IMR-90 (cell line): ENCODE measurements around the gene LYSMD3. TPM values are rescaled to one million over a fixed set of nuclear protein-coding genes. Genes with fewer than 3 reads are reported as not detected.

Experiments
- ATAC-seq: fragments of 200-7000 bp; cut with Tn5 transposase; 2 replicates; pipeline ENCODE4 v1.9.1; 2020; ENCODE audit warnings: low read depth, mild to moderate bottlenecking, moderate library complexity
- BruUV-seq: library from RNA; stranded (reverse); fragments of 400-500 nt; replicated peaks from 2 replicates; lab custom pipeline; 2021; lab: Mats Ljungman, UMichigan
- CTCF ChIA-PET: fragments of 300-600 bp; formaldehyde crosslinking; extraction: SDS; loops from one replicate; lab custom pipeline; 2021; ENCODE audit warnings: antibody characterized with exemption; lab: Yijun Ruan, JAX
- POLR2A ChIA-PET: fragments of 300-600 bp; sonication (Branson Sonifier 250); formaldehyde crosslinking; loops from one replicate; lab custom pipeline; 2022; ENCODE audit warnings: antibody characterized with exemption; ENCODE audit not compliant: unreplicated experiment; lab: Charles Lee
- DNase-seq: peaks from one replicate; pipeline ENCODE4 v3.0.0; 2013
- H2AFZ ChIP-seq: replicated peaks from 2 replicates; pipeline ENCODE3; 2013; ENCODE audit warnings: low read length, mild to moderate bottlenecking; ENCODE audit not compliant: poor library complexity
- H2AK5ac ChIP-seq: 2 replicates; pipeline ENCODE4 v1.6.1; 2013; ENCODE audit warnings: low read depth, low read length, inconsistent platforms
- H2AK9ac ChIP-seq: replicated peaks from 2 replicates; pipeline ENCODE3; 2013; ENCODE audit warnings: mild to moderate bottlenecking, low read depth, low read length, moderate library complexity; ENCODE audit not compliant: poor library complexity
- H2BK120ac ChIP-seq: 2 replicates; pipeline ENCODE4 v1.6.1; 2013; ENCODE audit warnings: low read depth, low read length, inconsistent platforms
- H2BK15ac ChIP-seq: 3 replicates; pipeline ENCODE4 v1.6.1; 2013; ENCODE audit warnings: low read depth, low read length, inconsistent platforms
- H2BK20ac ChIP-seq: 2 replicates; pipeline ENCODE4 v1.6.1; 2013; ENCODE audit warnings: low read depth, mild to moderate bottlenecking, inconsistent platforms, low read length, moderate library complexity
- H2BK5ac ChIP-seq: 2 replicates; pipeline ENCODE4 v1.6.1; 2013; ENCODE audit warnings: mild to moderate bottlenecking, low read depth, low read length, inconsistent platforms; ENCODE audit not compliant: poor library complexity, severe bottlenecking
- H3K14ac ChIP-seq: replicated peaks from 2 replicates; pipeline ENCODE4 v1.6.1; 2013; ENCODE audit warnings: low read depth, low read length, inconsistent platforms
- H3K18ac ChIP-seq: 2 replicates; pipeline ENCODE4 v1.6.1; 2013; ENCODE audit warnings: low read depth, low read length, control low read depth
- H3K23ac ChIP-seq: 2 replicates; pipeline ENCODE4 v1.6.1; 2013; ENCODE audit warnings: low read depth, low read length, inconsistent platforms
- H3K27ac ChIP-seq: 2 replicates; pipeline ENCODE4 v1.5.1; 2013; ENCODE audit warnings: mild to moderate bottlenecking, control low read depth, low read length; ENCODE audit not compliant: insufficient read depth
- H3K27me3 ChIP-seq: 2 replicates; pipeline ENCODE4 v1.6.1; 2013; ENCODE audit warnings: low read length; ENCODE audit not compliant: control insufficient read depth, insufficient read depth
- H3K36me3 ChIP-seq: 2 replicates; pipeline ENCODE4 v1.6.1; 2013; ENCODE audit warnings: low read length, mixed read lengths; ENCODE audit not compliant: control insufficient read depth, insufficient read depth
- H3K4ac ChIP-seq: 2 replicates; pipeline ENCODE4 v1.6.1; 2013; ENCODE audit warnings: low read depth, low read length, inconsistent platforms
- H3K4me1 ChIP-seq: 2 replicates; pipeline ENCODE4 v1.6.1; 2013; ENCODE audit warnings: low read length, mixed read lengths; ENCODE audit not compliant: control insufficient read depth, insufficient read depth
- H3K4me2 ChIP-seq: 2 replicates; pipeline ENCODE4 v1.6.1; 2013; ENCODE audit warnings: low read depth, mild to moderate bottlenecking, control low read depth, low read length, moderate library complexity
- H3K4me3 ChIP-seq: 2 replicates; pipeline ENCODE4 v1.5.1; 2013; ENCODE audit warnings: low read depth, mild to moderate bottlenecking, control low read depth, low read length, moderate library complexity; ENCODE audit not compliant: insufficient read depth
- H3K56ac ChIP-seq: 2 replicates; pipeline ENCODE4 v1.6.1; 2013; ENCODE audit warnings: low read length, inconsistent platforms; ENCODE audit not compliant: insufficient read depth; ENCODE audit errors: extremely low read depth
- H3K79me1 ChIP-seq, 2 experiments: 2 replicates each; pipeline ENCODE4 v1.6.1; 2013; ENCODE audit warnings: low read length in 2 of 2, inconsistent platforms in 1 of 2, low read depth in 1 of 2
- H3K9ac ChIP-seq: 2 replicates; pipeline ENCODE4 v1.6.1; 2013; ENCODE audit warnings: low read depth, low read length, control low read depth
- H3K9me1 ChIP-seq: 2 replicates; pipeline ENCODE4 v1.6.1; 2013; ENCODE audit warnings: low read length, inconsistent platforms; ENCODE audit not compliant: insufficient read depth
- H3K9me3 ChIP-seq: 2 replicates; pipeline ENCODE4 v1.6.1; 2013; ENCODE audit warnings: low read length; ENCODE audit not compliant: control insufficient read depth, insufficient read depth
- H4K20me1 ChIP-seq: 2 replicates; pipeline ENCODE4 v1.6.1; 2013; ENCODE audit warnings: low read length, inconsistent platforms; ENCODE audit not compliant: insufficient read depth
- H4K5ac ChIP-seq: 2 replicates; pipeline ENCODE4 v1.6.1; 2013; ENCODE audit warnings: mild to moderate bottlenecking, low read depth, low read length, control low read depth
- H4K8ac ChIP-seq, 2 experiments: 2 replicates each; pipeline ENCODE4 v1.6.1; 2013; ENCODE audit warnings: low read depth in 2 of 2, low read length in 2 of 2, control low read depth in 1 of 2, inconsistent platforms in 1 of 2
- H4K91ac ChIP-seq: 2 replicates; pipeline ENCODE4 v1.6.1; 2013; ENCODE audit warnings: low read depth, low read length, inconsistent platforms; ENCODE audit not compliant: insufficient read depth
- BHLHE40 ChIP-seq: fragments of 150-350 bp; IDR thresholded peaks from 2 replicates; pipeline ENCODE4 v1.6.1; 2016; ENCODE audit warnings: mild to moderate bottlenecking, low read depth, low read length
- CHD1 ChIP-seq: IDR thresholded peaks from 2 replicates; pipeline ENCODE4 v1.6.1; 2012; ENCODE audit warnings: low read depth, low read length, improper control_type of control experiment
- FOS ChIP-seq: fragments of 150-350 bp; IDR thresholded peaks from 2 replicates; pipeline ENCODE4 v1.6.1; 2016; ENCODE audit warnings: low read depth, low read length
- MAZ ChIP-seq: IDR thresholded peaks from 2 replicates; pipeline ENCODE4 v1.6.1; 2012; ENCODE audit warnings: low read depth, mild to moderate bottlenecking, low read length, improper control_type of control experiment, moderate library complexity, borderline replicate concordance
- MXI1 ChIP-seq: IDR thresholded peaks from 2 replicates; pipeline ENCODE4 v1.6.1; 2012; ENCODE audit warnings: low read depth, mild to moderate bottlenecking, low read length, moderate library complexity, borderline replicate concordance
- NFE2L2 ChIP-seq: fragments of 150-350 bp; IDR thresholded peaks from 2 replicates; pipeline ENCODE4 v1.6.1; 2016; ENCODE audit warnings: low read depth, mild to moderate bottlenecking, low read length
- POLR2A ChIP-seq: IDR thresholded peaks from 2 replicates; pipeline ENCODE4 v1.6.1; 2012; ENCODE audit warnings: mild to moderate bottlenecking, low read depth, low read length
- RAD21 ChIP-seq: IDR thresholded peaks from 2 replicates; pipeline ENCODE4 v1.6.1; 2012; ENCODE audit warnings: low read length, improper control_type of control experiment
- RCOR1 ChIP-seq: IDR thresholded peaks from 2 replicates; pipeline ENCODE4 v1.6.1; 2012; ENCODE audit warnings: mild to moderate bottlenecking, low read length, improper control_type of control experiment; ENCODE audit not compliant: insufficient replicate concordance
- RFX5 ChIP-seq: IDR thresholded peaks from 2 replicates; pipeline ENCODE4 v1.8.0; 2012; ENCODE audit warnings: low read depth, mild to moderate bottlenecking, low read length, moderate library complexity
- SMC3 ChIP-seq: fragments of 150-350 bp; IDR thresholded peaks from 2 replicates; pipeline ENCODE4 v1.6.1; 2016; ENCODE audit warnings: low read depth, mild to moderate bottlenecking, antibody characterized with exemption, low read length, moderate library complexity
- WGBS, 2 experiments: methylation state at CpG; one replicate each; pipeline versions ENCODE4 v1.1.5 to v1.1.7; 2013; ENCODE audit warnings: missing lambda C conversion rate in 2 of 2; ENCODE audit not compliant: insufficient read length in 1 of 2; ENCODE audit errors: extremely low coverage in 2 of 2; 5-methylcytosine and 5-hydroxymethylcytosine counted together
- dilution Hi-C: fragments of 300-500 bp; cut with HindIII; formaldehyde crosslinking; loops from one replicate; pipeline ENCODE4 v1.14.3; 2018; ENCODE audit warnings: low sequenced_read_pairs; ENCODE audit not compliant: unreplicated experiment
- in situ Hi-C: fragments of 300-500 bp; cut with MboI; formaldehyde crosslinking; loops from 3 replicates; pipeline ENCODE4 v1.14.3; 2019; ENCODE audit warnings: low sequenced_read_pairs, inconsistent platforms, mixed read lengths
- intact Hi-C: fragments of 100-400 bp; cut with micrococcal nuclease; formaldehyde crosslinking; loops from 2 replicates; pipeline ENCODE4 v1.10.0; 2022
- polyA plus RNA-seq, 3 experiments: library from polyadenylated mRNA; depleted of rRNA; stranded (reverse); fragments of >200 nt; gene quantifications; 2 replicates each; pipeline ENCODE4 v1.2.3, GENCODE V29; 2012; ENCODE audit warnings: low replicate concordance in 1 of 3
- total RNA-seq: library from RNA; depleted of rRNA; stranded (reverse); fragments of >200 nt; gene quantifications from 2 replicates; pipeline ENCODE4 v1.2.3, GENCODE V29; 2012
- TF ChIP-seq, protein P1 (sequence below): conservative IDR thresholded peaks from 2 replicates; pipeline ENCODE4 v1.5.1; 2012; ENCODE audit warnings: mild to moderate bottlenecking, low read depth, low read length, improper control_type of control experiment
- TF ChIP-seq, protein P2 (sequence below): fragments of 150-350 bp; IDR thresholded peaks from 2 replicates; pipeline ENCODE4 v1.6.1; 2016; ENCODE audit warnings: low read depth, mild to moderate bottlenecking, low read length, moderate library complexity, borderline replicate concordance

The LYSMD3 gene
- total and polyA plus RNA-seq, 2 of the 4 experiments (the other 2 are of a cell fraction), result 10.2 to 21.1 TPM

DNA sequence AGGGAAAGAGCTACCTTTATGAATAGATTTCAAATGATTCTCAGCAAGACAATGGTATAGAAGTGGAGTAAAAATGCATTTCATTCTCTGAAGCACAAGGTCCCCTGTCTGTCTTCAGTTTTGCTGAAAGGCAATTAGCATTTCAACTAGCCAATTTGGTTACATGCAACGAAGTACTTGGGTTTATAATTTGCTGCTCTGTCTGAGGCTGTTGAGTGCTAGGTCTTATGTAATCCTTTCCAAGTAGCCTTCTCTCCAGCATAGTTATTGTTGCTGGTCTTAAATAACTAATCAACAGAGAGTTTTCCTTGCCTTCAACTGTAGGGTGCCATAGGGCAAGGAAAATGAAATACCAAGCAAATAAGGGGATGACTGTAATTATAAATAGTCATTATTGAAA is 33.7 kb upstream of the LYSMD3 start:
- no peak for ATAC-seq
- ChIA-PET CTCF (no interaction called here), POLR2A (no interaction called here)

More for the DNA sequence above, 33.7 kb upstream of the LYSMD3 start:
- Histone ChIP-seq H2BK120ac (no peak overlapping the region), H3K4me2 (no peak overlapping the region), H3K56ac (no peak overlapping the region), H2AFZ (no peak overlapping the region), H3K18ac (no peak overlapping the region), H4K8ac (no peak overlapping the region), H3K27ac (no peak overlapping the region), H2AK5ac (no peak overlapping the region), H3K27me3 (peaks cover 12% of the 10 kb centered on the region), H3K9me1 (no peaks in the 10 kb centered on the region), H3K9ac (no peak overlapping the region), H2BK20ac (no peak overlapping the region), H4K5ac (no peak overlapping the region), H4K20me1 (no peaks in the 10 kb centered on the region), H3K9me3 (no peaks in the 10 kb centered on the region), H2BK15ac (no peak overlapping the region), H2AK9ac (no peak overlapping the region), H3K36me3 (no peaks in the 10 kb centered on the region), H2BK5ac (no peak overlapping the region), H4K91ac (no peak overlapping the region), H3K79me1 (no peaks in the 10 kb centered on the region), H3K4me1 (no peaks in the 10 kb centered on the region), H3K4ac (no peak overlapping the region), H3K4me3 (no peak overlapping the region), H3K23ac (no peak overlapping the region), H3K14ac (no peak overlapping the region)
- no peak for DNase-seq
- intact Hi-C loops, result no loop called here
- in situ Hi-C loops, result no loop called here
- BruUV-seq, result no TSS peak
- no peak for TF ChIP-seq BHLHE40
- TF ChIP-seq, protein P1, sequence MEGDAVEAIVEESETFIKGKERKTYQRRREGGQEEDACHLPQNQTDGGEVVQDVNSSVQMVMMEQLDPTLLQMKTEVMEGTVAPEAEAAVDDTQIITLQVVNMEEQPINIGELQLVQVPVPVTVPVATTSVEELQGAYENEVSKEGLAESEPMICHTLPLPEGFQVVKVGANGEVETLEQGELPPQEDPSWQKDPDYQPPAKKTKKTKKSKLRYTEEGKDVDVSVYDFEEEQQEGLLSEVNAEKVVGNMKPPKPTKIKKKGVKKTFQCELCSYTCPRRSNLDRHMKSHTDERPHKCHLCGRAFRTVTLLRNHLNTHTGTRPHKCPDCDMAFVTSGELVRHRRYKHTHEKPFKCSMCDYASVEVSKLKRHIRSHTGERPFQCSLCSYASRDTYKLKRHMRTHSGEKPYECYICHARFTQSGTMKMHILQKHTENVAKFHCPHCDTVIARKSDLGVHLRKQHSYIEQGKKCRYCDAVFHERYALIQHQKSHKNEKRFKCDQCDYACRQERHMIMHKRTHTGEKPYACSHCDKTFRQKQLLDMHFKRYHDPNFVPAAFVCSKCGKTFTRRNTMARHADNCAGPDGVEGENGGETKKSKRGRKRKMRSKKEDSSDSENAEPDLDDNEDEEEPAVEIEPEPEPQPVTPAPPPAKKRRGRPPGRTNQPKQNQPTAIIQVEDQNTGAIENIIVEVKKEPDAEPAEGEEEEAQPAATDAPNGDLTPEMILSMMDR, result no peak
- TF ChIP-seq NFE2L2, result no peak
- TF ChIP-seq, protein P2, sequence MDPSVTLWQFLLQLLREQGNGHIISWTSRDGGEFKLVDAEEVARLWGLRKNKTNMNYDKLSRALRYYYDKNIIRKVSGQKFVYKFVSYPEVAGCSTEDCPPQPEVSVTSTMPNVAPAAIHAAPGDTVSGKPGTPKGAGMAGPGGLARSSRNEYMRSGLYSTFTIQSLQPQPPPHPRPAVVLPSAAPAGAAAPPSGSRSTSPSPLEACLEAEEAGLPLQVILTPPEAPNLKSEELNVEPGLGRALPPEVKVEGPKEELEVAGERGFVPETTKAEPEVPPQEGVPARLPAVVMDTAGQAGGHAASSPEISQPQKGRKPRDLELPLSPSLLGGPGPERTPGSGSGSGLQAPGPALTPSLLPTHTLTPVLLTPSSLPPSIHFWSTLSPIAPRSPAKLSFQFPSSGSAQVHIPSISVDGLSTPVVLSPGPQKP, result no peak
- no peak for TF ChIP-seq FOS
- no peak for TF ChIP-seq MXI1
- TF ChIP-seq SMC3, result no peak
- no peak for TF ChIP-seq CHD1
- TF ChIP-seq RAD21, result no peak
- TF ChIP-seq RFX5, result no peak
- TF ChIP-seq POLR2A, result no peak
- TF ChIP-seq RCOR1, result no peak
- no peak for TF ChIP-seq MAZ
- dilution Hi-C loops, result no loop called here
- no CpG with 5 or more reads among the region's 1 CpG for WGBS, 2 experiments
